A673 (cell line): ENCODE measurements around the gene ERVH48-1. TPM values are rescaled to one million over a fixed set of nuclear protein-coding genes. Genes with fewer than 3 reads are reported as not detected.
"Not testable (repeated sequence)": the region's sequence is repeated elsewhere in the genome, so short reads cannot be mapped to it uniquely, and the experiment has no call there.

Experiments
- BruUV-seq: library from RNA; stranded (reverse); fragments of 400-500 nt; replicated peaks from 2 replicates; lab custom pipeline; 2021; lab: Mats Ljungman, UMichigan
- CTCF ChIA-PET: fragments of 300-600 bp; sonication (Branson Sonifier 250); formaldehyde crosslinking; loops from one replicate; lab custom pipeline; 2022; ENCODE audit warnings: antibody characterized with exemption; lab: Charles Lee
- POLR2A ChIA-PET: fragments of 300-600 bp; sonication (Branson Sonifier 250); formaldehyde crosslinking; loops from one replicate; lab custom pipeline; 2022; ENCODE audit warnings: antibody characterized with exemption; ENCODE audit not compliant: low non-redundant PET; lab: Charles Lee
- DNase-seq: peaks from one replicate; pipeline ENCODE4 v3.0.0-alpha.2; 2015; ENCODE audit warnings: low spot score
- H3K27ac ChIP-seq: fragments of 200-600 bp; sonication (generic); 2 replicates; pipeline ENCODE4 v1.5.1; 2016; ENCODE audit warnings: mixed run types, low read depth, mild to moderate bottlenecking, mixed read lengths, antibody characterized with exemption, low read length; ENCODE audit not compliant: poor library complexity, severe bottlenecking
- H3K27me3 ChIP-seq: fragments of 200-600 bp; sonication (generic); replicated peaks from 2 replicates; pipeline ENCODE4 v1.6.1; 2017; ENCODE audit warnings: mixed run types, low read depth, mild to moderate bottlenecking, mixed read lengths, antibody characterized with exemption, low read length; ENCODE audit not compliant: insufficient read depth, poor library complexity
- H3K36me3 ChIP-seq: fragments of 200-600 bp; sonication (generic); 2 replicates; pipeline ENCODE4 v1.6.1; 2016; ENCODE audit warnings: mixed run types, mild to moderate bottlenecking, mixed read lengths, antibody characterized with exemption, low read length; ENCODE audit not compliant: insufficient read depth, poor library complexity, severe bottlenecking
- H3K4me1 ChIP-seq: fragments of 200-600 bp; sonication (generic); 2 replicates; pipeline ENCODE4 v1.6.1; 2017; ENCODE audit warnings: mixed run types, mild to moderate bottlenecking, mixed read lengths, antibody characterized with exemption, low read length; ENCODE audit not compliant: insufficient read depth, poor library complexity, severe bottlenecking
- H3K4me3 ChIP-seq: fragments of 200-600 bp; sonication (generic); 2 replicates; pipeline ENCODE4 v1.5.1; 2016; ENCODE audit warnings: low read depth, mixed run types, mild to moderate bottlenecking, mixed read lengths, low read length; ENCODE audit not compliant: poor library complexity, severe bottlenecking
- H3K9me3 ChIP-seq: fragments of 200-600 bp; sonication (generic); 2 replicates; pipeline ENCODE4 v1.6.1; 2016; ENCODE audit warnings: mixed run types, low read depth, mild to moderate bottlenecking, mixed read lengths, antibody characterized with exemption, low read length; ENCODE audit not compliant: poor library complexity, severe bottlenecking
- EZH2 ChIP-seq: fragments of 200-600 bp; sonication (generic); IDR thresholded peaks from 2 replicates; pipeline ENCODE4 v1.6.1; 2017; ENCODE audit warnings: borderline replicate concordance, low read depth, mild to moderate bottlenecking, mixed read lengths, antibody characterized with exemption, low read length; ENCODE audit not compliant: poor library complexity, severe bottlenecking
- intact Hi-C: fragments of 100-400 bp; cut with micrococcal nuclease; formaldehyde crosslinking; loops from one replicate; pipeline ENCODE4 v1.10.0; 2022; ENCODE audit not compliant: unreplicated experiment
- total RNA-seq: library from RNA; stranded (reverse); gene quantifications from 2 replicates; pipeline ENCODE4 v1.2.3, GENCODE V29; 2021
- TF ChIP-seq, protein P1 (sequence below): fragments of 300-800, 200-600 bp; sonication (generic); conservative IDR thresholded peaks from 2 replicates; pipeline ENCODE4 v1.5.1; 2017; ENCODE audit warnings: low read depth, mild to moderate bottlenecking, antibody characterized with exemption, low read length, moderate library complexity, mixed read lengths

ERVH48-1 gene
- total RNA-seq, 1 experiment from 2014 or later = 0.34 TPM

DNA sequence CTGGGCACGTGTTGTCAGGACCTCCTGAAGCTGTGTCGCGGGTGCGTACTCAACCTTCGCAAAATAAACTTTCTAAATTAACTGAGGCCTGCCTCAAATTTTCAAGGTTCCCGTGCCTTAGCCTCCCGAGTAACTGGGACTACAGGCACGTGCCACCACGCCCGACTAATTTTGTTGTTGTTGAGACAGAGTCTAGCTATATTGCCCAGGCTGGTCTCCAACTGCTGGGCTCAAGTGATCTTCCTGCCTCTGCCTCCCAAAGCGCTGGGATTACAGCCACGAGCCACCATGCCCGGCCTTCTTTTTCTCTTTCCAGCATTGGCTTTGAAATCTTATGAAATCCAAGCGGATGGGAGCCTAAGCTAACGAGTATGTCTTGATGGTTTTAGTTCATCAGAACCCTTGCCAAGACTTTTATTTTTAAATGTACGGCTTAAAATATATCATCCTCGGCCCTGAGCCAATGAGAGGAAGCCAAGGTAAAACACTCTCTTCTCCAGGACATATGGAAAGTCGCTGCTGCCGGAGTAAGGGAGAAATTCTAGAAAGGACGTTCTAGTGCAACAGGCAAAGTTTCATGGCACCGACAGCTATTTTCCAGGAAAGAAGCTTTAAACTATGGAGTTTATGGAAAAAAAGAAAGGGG, 12.7 kb upstream of the ERVH48-1 start:
- Histone ChIP-seq H3K9me3 (no peaks in the 10 kb centered on the region), H3K4me3 (no peak overlapping the region), H3K36me3 (no peaks in the 10 kb centered on the region), H3K27ac (no peak overlapping the region), H3K27me3 (no peaks in the 10 kb centered on the region), H3K4me1 (peaks cover 7% of the 10 kb centered on the region)
- TF ChIP-seq EZH2 = no peak
- TF ChIP-seq, protein P1, sequence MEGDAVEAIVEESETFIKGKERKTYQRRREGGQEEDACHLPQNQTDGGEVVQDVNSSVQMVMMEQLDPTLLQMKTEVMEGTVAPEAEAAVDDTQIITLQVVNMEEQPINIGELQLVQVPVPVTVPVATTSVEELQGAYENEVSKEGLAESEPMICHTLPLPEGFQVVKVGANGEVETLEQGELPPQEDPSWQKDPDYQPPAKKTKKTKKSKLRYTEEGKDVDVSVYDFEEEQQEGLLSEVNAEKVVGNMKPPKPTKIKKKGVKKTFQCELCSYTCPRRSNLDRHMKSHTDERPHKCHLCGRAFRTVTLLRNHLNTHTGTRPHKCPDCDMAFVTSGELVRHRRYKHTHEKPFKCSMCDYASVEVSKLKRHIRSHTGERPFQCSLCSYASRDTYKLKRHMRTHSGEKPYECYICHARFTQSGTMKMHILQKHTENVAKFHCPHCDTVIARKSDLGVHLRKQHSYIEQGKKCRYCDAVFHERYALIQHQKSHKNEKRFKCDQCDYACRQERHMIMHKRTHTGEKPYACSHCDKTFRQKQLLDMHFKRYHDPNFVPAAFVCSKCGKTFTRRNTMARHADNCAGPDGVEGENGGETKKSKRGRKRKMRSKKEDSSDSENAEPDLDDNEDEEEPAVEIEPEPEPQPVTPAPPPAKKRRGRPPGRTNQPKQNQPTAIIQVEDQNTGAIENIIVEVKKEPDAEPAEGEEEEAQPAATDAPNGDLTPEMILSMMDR = no peak
- POLR2A ChIA-PET = no interaction called here
- CTCF ChIA-PET = no interaction called here
- no TSS peak for BruUV-seq
- intact Hi-C loops = no loop called here
- DNase-seq = no peak

DNA sequence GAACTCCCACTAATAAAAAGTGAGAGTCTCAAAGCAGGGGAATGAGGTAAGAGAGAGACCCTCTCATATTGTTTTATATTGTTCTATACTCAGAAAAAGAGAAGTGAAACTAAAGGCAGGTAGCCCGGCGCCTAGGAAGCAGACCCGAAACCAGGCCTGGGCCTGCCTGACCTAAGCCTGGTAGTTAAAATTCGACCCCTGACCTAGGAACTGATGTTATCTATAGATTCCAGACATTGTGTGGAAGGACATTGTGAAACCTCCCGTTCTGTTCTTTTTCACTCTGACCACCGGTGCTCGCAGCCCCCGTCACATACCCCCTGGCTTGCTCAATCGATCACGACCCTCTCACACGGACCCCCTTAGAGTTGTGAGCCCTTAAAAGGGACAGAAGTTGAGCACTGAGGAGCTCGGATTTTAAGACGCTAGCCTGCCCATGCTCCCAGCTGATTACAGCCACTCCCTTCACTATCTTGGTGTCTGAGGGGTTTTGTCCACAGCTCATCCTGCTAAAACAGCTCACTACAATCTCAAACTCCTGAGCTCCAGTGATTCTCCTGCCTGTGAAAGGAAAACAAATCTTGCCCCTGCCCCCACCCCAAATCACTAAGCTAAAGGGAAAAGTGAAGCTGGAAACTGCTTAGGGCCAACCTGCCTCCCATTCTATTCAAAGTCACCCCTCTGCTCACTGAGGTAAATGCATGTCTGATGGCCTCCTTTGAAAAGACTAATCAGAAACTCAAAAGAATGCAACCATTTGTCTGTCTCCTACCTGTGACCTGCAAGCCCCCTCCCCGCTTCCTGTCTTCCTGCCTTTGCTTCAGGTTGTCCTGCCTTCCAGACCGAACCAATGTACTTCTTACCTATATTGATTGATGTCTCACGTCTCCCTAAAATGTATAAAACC, 11.9 kb upstream of the ERVH48-1 start:
- DNase-seq, intact Hi-C loops, H3K9me3 ChIP-seq, POLR2A ChIA-PET, H3K27ac ChIP-seq, H3K27me3 ChIP-seq, H3K36me3 ChIP-seq, H3K4me1 ChIP-seq, CTCF ChIA-PET, H3K4me3 ChIP-seq, BruUV-seq: not testable (repeated sequence)

DNA sequence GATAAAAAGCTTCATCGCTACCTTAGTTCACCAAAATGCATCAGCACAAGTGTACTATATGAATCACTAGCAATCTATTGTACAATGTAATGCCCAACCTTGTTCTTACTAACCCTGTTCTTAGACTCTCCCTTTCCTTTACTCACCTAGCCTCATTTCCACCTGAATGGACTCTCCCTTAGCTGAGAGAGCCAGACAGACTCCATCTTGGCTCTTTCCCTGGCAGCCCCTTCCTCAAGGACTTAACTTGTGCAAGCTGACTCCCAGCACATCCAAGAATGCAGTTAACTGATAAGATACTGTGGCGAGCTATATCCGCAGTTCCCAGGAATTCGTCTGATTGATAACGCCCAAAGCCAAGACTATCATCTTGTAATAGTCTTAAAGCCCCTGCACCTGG, 10.9 kb upstream of the ERVH48-1 start:
- H3K4me3 ChIP-seq, POLR2A ChIA-PET, H3K4me1 ChIP-seq, H3K9me3 ChIP-seq, H3K36me3 ChIP-seq, intact Hi-C loops, H3K27me3 ChIP-seq, DNase-seq, BruUV-seq, H3K27ac ChIP-seq, CTCF ChIA-PET: not testable (repeated sequence)

DNA sequence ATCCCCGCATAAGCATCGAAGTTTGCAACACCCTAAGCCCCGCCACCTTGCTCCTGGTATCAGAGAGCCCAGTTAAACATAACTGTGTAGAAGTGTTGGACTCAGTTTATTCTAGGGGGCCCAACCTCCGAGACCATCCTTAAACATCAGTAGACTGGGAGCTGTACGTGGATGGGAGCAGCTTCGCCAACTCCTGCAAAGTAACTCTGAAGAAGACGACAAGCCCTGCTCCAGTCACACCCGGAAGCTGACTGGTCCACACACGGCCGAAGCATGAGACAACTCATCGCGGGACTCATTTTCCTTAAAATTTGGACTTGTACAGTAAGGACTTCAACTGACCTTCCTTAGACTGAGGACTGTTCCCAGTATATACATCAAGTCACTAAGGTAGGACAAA, 8.5 kb upstream of the ERVH48-1 start:
- H3K4me1 ChIP-seq, CTCF ChIA-PET, H3K9me3 ChIP-seq, POLR2A ChIA-PET, intact Hi-C loops, H3K36me3 ChIP-seq, H3K27ac ChIP-seq, H3K4me3 ChIP-seq, DNase-seq, H3K27me3 ChIP-seq, BruUV-seq: not testable (repeated sequence)

DNA sequence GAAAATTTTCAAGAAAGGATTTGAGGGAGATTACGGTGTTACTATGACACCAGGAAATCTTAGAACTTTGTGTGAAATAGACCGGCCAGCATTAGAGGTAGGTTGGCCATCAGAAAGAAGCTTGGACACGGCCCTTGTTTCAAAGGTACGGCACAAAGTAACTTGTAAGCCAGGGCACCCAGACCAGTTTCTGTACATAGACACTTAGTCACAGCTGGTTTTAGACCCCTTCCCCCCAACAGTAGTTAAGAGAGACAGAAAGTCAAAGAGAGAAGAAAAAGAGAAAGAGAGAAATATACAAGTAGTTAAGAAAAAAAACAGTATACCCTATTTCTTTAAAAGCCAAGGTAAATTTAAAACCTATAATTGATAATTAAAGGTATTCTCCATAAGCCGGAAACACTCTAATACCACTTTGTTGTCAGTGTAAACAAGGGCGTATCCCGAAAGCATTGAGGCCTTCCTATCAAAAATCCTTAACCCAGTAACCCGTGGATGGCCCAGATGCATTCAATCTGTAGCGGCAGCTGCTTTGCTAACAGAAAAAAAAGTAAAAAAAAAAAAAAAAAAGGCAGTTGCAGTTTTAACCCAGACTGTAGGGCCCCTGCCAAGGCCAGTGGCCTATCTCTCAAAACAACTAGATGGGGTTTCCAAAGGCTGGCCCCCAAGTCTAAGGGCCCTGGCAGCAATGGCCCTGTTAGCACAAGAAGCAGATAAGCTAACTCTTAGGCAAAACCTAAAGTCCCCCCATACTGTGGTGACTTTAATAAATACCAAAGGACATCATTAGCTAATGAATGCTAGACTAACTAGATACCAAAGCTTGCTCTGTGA, 7.9 kb upstream of the ERVH48-1 start:
- DNase-seq, H3K4me3 ChIP-seq, intact Hi-C loops, H3K27me3 ChIP-seq, H3K27ac ChIP-seq, BruUV-seq, POLR2A ChIA-PET, H3K36me3 ChIP-seq, CTCF ChIA-PET, H3K9me3 ChIP-seq, H3K4me1 ChIP-seq: not testable (repeated sequence)

DNA sequence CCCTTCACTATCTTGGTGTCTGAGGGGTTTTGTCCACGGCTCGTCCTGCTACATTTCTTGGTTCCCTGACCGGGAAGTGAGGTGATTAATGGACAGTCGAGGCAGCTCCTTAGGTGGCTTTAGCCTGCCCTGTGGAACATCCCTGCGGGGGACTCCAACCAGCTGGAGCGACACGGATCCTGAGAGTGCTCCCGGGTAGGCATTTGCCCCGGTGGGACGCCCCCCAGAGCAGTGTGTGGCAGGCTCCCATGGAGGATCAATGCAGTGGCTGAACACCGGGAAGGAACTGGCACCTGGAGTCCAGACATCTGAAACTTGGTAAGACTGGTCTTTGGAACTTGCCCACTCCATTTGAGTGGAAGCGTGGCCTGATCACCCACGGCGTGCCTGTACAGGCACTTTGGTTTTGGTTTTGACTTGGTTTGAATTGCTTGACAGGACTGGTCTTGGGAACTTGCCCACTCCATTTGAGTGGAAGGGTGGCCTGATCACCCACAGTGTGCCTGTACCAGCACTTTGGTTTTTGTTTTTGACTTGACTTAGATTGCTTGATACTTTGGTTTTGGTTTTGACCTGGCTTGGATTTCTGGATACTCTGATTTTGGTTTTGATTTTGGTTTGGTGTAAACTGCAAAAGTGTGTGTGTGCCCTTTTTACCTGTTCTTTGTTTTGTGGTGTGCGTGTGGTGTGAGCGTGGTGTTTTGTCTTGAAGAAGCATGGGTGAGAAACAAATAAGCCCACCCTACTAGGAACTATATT, 7.1 kb upstream of the ERVH48-1 start:
- CTCF ChIA-PET = not testable (repeated sequence)

More for the DNA sequence above, 7.1 kb upstream of the ERVH48-1 start:
- H3K9me3 ChIP-seq, H3K4me1 ChIP-seq, intact Hi-C loops, H3K36me3 ChIP-seq, DNase-seq, H3K27ac ChIP-seq, BruUV-seq, POLR2A ChIA-PET, H3K4me3 ChIP-seq, H3K27me3 ChIP-seq: not testable (repeated sequence)
